ENCODE results near the gene TP53BP1. TPM values are rescaled to one million over a fixed set of nuclear protein-coding genes. Genes with fewer than 3 reads are reported as not detected.

The TP53BP1 gene
- total RNA-seq, 4 donors from 2014 or later, result 13.0 to 17.9 (median 16.9) TPM

- 92 to 96% methylated on average over 11 of the region's 11 CpGs for WGBS, 2 donors
- no peak overlapping the region for H3K4me3 ChIP-seq (ENCODE audit: low read depth, poor library complexity, severe bottlenecking)
- intact Hi-C loops (cut with DNase I; ENCODE audit: low total_unique reads), result no loop called here
- TF ChIP-seq CTCF (IDR thresholded peaks at IDR 0.05), result no peak
- TF ChIP-seq POLR2A (IDR thresholded peaks at IDR 0.05), result no peak
- peak in 1 of 2 donors; percentile 48 for DNase-seq (ENCODE audit: low spot score in 2 of 2)
Measured at GRCh38 chr15:43521419-43521818, 28.5 kb upstream of the TP53BP1 start.

GRCh38 chr15:43520138-43520537, 27.2 kb upstream of the TP53BP1 start:
- peak in 1 of 2 donors; percentile 63 for DNase-seq (ENCODE audit: low spot score in 2 of 2)
- TF ChIP-seq CTCF (IDR thresholded peaks at IDR 0.05) (no peak), POLR2A (IDR thresholded peaks at IDR 0.05) (no peak)
- H3K4me3 ChIP-seq (ENCODE audit: low read depth, poor library complexity, severe bottlenecking), result no peak overlapping the region
- intact Hi-C loops (cut with DNase I; ENCODE audit: low total_unique reads), result no loop called here
- WGBS, 2 donors, result 59 to 73% methylated on average over 2 of the region's 2 CpGs

- no peak overlapping the region for H3K4me3 ChIP-seq (ENCODE audit: low read depth, poor library complexity, severe bottlenecking)
- intact Hi-C loops (cut with DNase I; ENCODE audit: low total_unique reads), result no loop called here
- DNase-seq (ENCODE audit: low spot score in 2 of 2), result peak in 1 of 2 donors; percentile 56
- 62 to 65% methylated on average over 2 of the region's 2 CpGs for WGBS, 2 donors
- no peak for TF ChIP-seq POLR2A (IDR thresholded peaks at IDR 0.05)
Measured at GRCh38 chr15:43519196-43519595, 26.2 kb upstream of the TP53BP1 start.

- WGBS, 2 donors, result 4 to 6% methylated on average over 18 of the region's 18 CpGs
Measured at GRCh38 chr15:43518197-43518761, 25.3 kb upstream of the TP53BP1 start.

GRCh38 chr15:43517354-43518196, 24.6 kb upstream of the TP53BP1 start, which contains the start of gene MAP1A:
MAP1A (plus strand) TSS chr15:43517608; CDS start chr15:43521474, 3,866 bp downstream.
- 4 to 11% methylated on average over 12 to 15 of the region's 15 CpGs for WGBS, 2 donors
- intact Hi-C loops (cut with DNase I; ENCODE audit: low total_unique reads), result no loop called here
- DNase-seq (ENCODE audit: low spot score in 2 of 2), result peak in 1 of 2 donors; percentile 89
- TF ChIP-seq CTCF (IDR thresholded peaks at IDR 0.05), result no peak
- TF ChIP-seq POLR2A (IDR thresholded peaks at IDR 0.05), result no peak
- peak within 1 kb of the TSS; percentile 13 for H3K4me3 ChIP-seq (ENCODE audit: low read depth, poor library complexity, severe bottlenecking)

More at GRCh38 chr15:43518197-43518761, 25.3 kb upstream of the TP53BP1 start:
- intact Hi-C loops (cut with DNase I; ENCODE audit: low total_unique reads), result no loop called here
- H3K4me3 ChIP-seq (ENCODE audit: low read depth, poor library complexity, severe bottlenecking), result peak overlapping the region; percentile 13
- DNase-seq (ENCODE audit: low spot score in 2 of 2), result peak in 1 of 2 donors; percentile 75
- TF ChIP-seq POLR2A (IDR thresholded peaks at IDR 0.05), result no peak
- no peak for TF ChIP-seq CTCF (IDR thresholded peaks at IDR 0.05)

- no peak overlapping the region for H3K4me3 ChIP-seq (ENCODE audit: low read depth, poor library complexity, severe bottlenecking)
- peak in 1 of 2 donors; percentile 66 for DNase-seq (ENCODE audit: low spot score in 2 of 2)
- TF ChIP-seq CTCF (IDR thresholded peaks at IDR 0.05), result no peak
- TF ChIP-seq POLR2A (IDR thresholded peaks at IDR 0.05), result no peak
- intact Hi-C loops (cut with DNase I; ENCODE audit: low total_unique reads), result no loop called here
- WGBS, 2 donors, result 39 to 49% methylated on average over 4 of the region's 4 CpGs
Measured at GRCh38 chr15:43516801-43517353, 23.9 kb upstream of the TP53BP1 start.
